ENCODE measurements around the gene SLC2A5.

SLC2A5 gene

DNA sequence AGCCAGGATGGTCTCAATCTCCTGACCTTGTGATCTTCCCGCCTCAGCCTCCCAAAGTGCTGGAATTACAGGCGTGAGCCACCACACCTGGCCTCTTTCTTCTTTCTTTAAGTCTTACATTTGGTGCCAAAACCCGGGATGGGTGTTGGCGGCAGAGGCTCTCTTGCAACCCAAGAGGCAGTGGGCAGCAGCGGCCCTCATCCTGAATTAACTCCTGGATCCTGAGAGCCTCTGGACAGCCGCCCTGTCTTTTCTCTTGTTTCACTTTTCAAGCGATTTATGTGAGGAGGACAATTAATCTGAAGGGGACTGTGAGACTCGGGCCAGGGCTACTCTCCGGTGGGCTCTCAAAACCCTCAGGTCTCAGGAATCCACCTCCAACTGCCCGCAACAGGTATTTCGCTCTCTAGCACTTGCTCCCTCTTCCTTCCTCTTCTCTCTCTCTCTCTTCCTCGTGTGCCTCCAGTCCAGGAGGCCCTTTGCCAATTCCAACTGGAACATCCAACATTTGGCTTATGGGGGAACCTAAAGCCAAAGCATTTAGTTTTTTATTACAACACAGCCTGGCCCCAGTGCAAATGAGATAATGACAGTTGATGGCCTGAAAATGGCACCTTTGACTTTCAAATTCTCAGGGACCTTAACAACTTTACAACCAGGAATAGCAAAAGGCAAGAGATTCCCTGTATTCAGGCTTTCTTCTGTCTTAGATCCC is 18.1 kb upstream of the SLC2A5 start:
- TF ChIP-seq CTCF (IDR thresholded peaks at IDR 0.05; ENCODE audit: extremely low read depth, missing control alignments), result no peak
- no peak for DNase-seq (ENCODE audit: low spot score)

GRCh38 chr1:9086796-9087195 is 17.4 kb upstream of the SLC2A5 start:
- DNase-seq (ENCODE audit: low spot score), result no peak
- TF ChIP-seq CTCF (IDR thresholded peaks at IDR 0.05; ENCODE audit: extremely low read depth, missing control alignments), result no peak

GRCh38 chr1:9086045-9086444 is 16.6 kb upstream of the SLC2A5 start:
- no peak for DNase-seq (ENCODE audit: low spot score)
- no peak for TF ChIP-seq CTCF (IDR thresholded peaks at IDR 0.05; ENCODE audit: extremely low read depth, missing control alignments)

- DNase-seq (ENCODE audit: low spot score), result no peak
- TF ChIP-seq CTCF (IDR thresholded peaks at IDR 0.05; ENCODE audit: extremely low read depth, missing control alignments), result no peak
These were observed 16.0 kb upstream of the SLC2A5 start for GRCh38 chr1:9085306-9085940.

DNA sequence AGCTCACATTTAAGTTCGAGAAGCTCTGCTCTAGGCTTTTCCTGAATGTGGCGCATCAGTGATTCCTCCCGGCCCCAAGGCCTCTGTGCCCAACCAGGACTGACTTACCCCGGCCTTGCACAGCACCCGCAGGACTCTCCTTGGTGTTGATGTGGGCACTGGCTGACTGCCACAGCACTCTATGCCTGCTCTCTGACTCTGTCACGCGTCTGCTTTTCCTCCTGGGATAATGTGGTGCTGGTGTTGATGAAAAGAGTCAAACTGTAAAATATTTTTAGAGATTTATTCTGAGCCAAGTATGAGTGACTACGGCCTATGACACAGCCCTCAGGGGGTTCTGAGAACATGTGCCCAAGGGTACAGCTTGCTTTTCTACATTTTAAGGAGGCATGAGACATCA is 15.5 kb upstream of the SLC2A5 start:
- DNase-seq (ENCODE audit: low spot score), result no peak
- no peak for TF ChIP-seq CTCF (IDR thresholded peaks at IDR 0.05; ENCODE audit: extremely low read depth, missing control alignments)

DNA sequence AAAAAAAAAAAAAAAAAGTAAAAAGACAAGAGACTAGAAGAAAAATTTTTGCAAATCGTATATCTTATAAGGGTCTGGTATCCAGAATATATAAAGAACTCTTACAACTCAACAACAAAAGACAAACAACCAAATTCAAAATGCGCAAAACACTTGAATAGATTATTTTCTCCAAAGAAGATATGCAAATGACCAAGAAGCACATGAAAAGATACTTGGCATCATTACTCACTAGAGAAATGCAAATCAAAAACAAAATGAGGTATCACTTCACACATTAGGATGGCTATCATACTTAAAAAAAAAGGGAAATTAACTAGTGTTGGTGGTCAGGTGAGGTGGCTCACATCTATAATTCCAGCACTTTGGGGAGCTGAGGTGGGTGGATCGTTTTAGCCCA is 12.0 kb upstream of the SLC2A5 start:
- no peak for DNase-seq (ENCODE audit: low spot score)
- TF ChIP-seq CTCF (IDR thresholded peaks at IDR 0.05; ENCODE audit: extremely low read depth, missing control alignments), result no peak

GRCh38 chr1:9080705-9081291 is 11.4 kb upstream of the SLC2A5 start:
- DNase-seq (ENCODE audit: low spot score), result no peak
- TF ChIP-seq CTCF (IDR thresholded peaks at IDR 0.05; ENCODE audit: extremely low read depth, missing control alignments), result no peak

Measured in GM20000 (cell line).